ENCODE data around the gene CFAP100.

DNA sequence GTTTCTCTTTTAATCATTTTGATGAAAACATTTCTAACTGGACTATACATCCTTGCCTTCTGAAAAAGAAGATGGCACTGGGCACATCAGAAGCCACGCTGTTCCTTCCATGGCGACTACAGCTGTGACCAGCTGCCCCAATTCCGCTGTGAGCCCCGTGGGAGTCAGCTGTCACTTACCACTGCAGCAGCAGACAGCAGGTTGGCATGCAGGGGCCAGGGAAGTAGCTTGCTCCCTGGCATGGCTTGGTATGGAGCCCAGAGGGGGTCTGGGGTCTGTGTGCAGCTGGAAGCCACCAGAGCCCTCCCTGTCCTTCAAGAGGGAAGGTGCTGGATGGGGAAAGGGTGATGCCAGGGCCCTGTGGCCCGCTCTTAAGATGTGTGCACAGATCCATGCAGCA lies 85.5 kb downstream of the CFAP100 start:
- TF ChIP-seq, protein P1, sequence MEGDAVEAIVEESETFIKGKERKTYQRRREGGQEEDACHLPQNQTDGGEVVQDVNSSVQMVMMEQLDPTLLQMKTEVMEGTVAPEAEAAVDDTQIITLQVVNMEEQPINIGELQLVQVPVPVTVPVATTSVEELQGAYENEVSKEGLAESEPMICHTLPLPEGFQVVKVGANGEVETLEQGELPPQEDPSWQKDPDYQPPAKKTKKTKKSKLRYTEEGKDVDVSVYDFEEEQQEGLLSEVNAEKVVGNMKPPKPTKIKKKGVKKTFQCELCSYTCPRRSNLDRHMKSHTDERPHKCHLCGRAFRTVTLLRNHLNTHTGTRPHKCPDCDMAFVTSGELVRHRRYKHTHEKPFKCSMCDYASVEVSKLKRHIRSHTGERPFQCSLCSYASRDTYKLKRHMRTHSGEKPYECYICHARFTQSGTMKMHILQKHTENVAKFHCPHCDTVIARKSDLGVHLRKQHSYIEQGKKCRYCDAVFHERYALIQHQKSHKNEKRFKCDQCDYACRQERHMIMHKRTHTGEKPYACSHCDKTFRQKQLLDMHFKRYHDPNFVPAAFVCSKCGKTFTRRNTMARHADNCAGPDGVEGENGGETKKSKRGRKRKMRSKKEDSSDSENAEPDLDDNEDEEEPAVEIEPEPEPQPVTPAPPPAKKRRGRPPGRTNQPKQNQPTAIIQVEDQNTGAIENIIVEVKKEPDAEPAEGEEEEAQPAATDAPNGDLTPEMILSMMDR (conservative IDR thresholded peaks at IDR 0.05), result no peak
- no peak for TF ChIP-seq EZH2 (IDR thresholded peaks at IDR 0.05; ENCODE audit: low read depth)

Data from PC-9 (cell line).